ENCODE results near the gene OBSL1.

OBSL1 gene

GRCh38 chr2:219596954-219597551 lies 25.7 kb upstream of the OBSL1 start:
- DNase-seq = no peak

DNA sequence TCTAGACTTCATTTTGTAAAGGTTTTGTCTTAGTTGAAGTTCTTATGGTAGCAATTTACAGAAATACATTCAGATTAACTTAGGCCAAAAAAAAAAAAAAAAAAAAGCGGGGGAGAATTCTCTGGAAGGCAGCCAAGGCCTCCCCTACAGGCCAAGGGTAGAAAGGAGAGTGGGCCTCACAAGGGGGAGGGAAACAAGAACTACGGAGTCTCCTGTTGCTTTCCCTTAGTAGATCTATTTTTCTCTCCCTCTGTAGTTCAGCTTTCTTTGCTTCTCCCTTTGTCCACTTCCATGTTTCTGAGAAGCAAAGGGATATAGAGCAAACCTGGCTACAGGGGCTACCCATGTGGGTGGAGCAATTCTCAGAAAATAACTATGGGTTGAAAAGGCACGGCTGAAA lies 23.9 kb upstream of the OBSL1 start:
- DNase-seq = no peak

- no peak for DNase-seq
These were observed 21.8 kb upstream of the OBSL1 start for GRCh38 chr2:219593154-219593553.

GRCh38 chr2:219592736-219593135 lies 21.4 kb upstream of the OBSL1 start:
- no peak for DNase-seq

GRCh38 chr2:219591091-219591490 lies 19.8 kb upstream of the OBSL1 start:
- no peak for DNase-seq

DNA sequence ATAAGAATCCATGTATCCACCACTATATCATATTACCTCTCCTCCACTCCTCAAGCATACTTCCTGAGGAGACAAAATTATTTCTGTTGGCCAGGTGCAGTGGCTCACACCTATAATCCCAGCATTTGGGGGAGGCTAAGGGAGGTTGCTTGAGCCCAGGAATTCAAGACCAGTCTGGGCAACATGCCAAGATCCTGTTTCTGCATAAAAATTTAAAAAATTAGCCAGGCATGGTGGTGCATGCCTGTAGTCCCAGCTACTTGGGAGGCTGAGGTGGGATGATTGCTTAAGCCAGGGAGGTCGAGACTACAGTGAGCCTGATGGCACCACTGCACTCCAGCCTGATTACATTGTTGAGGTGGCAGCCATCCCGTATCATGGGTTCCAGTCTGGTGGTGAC lies 10.0 kb upstream of the OBSL1 start:
- no peak for DNase-seq

DNA sequence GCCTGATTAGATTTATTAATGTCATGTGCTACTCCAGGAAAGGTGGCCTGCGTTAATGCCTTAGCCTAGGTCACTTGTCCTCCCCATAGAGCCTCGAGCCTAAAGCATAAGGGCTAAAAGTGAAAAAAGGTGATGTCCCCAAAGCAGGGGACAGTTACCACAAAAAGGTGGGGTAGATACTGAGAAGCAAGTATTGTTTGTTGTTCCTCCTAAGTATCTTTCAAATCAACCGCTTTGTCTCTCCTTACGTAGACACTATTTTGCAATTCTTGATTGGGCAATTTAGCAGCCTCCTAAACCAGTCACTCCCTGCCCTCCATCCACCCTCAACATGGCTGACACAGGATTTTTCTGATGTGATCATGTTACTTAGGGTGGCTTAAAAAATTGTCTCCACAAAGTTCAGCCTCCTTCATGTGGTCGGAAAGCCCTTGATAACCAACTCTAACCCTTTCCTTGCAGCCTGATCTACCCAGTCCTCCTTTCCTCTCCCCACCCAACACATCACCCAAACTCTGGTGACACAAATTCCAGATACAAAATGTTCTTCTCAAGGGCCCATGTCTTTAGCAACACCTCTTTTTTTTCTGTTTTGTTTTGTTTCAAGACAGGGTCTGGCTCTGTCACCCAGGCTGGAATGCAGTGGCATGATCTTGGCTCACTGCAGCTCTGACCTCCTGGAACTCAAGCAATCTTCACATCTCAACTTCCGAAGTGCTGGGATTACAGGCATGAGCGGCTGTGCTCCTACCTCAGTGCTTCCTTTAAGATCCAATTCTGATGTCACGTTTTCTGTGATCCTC lies 7.7 kb upstream of the OBSL1 start:
- no peak for DNase-seq

- DNase-seq = no peak
These were observed 5.4 kb upstream of the OBSL1 start for GRCh38 chr2:219576505-219577388.

DNA sequence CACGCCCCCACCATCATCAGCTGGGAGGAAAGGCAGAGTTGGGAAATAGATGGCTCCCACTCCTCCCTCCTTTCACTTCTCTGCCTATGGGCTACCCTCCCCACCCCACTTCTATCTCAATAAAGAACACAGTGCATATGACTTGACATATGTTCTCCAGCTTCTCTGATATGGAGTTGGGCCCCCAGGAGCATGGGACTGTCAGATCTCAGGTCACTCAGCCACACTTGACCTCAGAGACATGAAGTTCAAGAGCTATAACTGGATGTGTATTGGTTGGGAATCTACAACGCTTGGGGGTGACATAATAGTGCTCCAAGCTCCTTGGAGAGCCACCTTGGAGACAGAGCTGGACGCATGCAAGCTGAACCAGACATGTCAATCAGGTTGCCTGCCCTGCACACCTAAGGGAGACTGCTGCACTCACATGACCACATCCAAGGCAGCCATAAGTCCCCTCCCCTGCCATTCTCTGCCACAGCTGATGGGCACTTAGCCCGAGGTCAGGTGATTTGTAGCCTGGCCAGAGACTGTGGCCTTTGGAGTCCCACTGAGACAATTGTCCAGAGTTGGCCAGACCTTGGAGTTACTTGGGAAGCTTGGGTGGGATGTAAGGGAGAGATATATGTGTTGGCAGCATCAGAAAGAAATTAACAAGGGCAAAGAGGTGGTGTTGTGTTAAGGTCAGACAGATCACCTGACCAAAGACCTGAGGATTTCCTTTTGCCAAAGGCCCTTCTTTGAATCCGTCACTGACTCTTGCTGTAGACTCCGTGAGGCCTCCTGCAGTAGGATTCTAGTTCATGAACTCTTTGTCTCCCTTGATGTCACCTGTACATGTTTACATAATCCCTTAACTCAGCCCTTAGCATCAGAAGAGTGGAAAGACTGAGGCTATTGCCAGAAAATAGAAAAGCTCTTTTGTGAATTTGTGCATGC lies 4.5 kb upstream of the OBSL1 start:
- no peak for DNase-seq

- DNase-seq = no peak
These were observed 3.4 kb upstream of the OBSL1 start for GRCh38 chr2:219574484-219575311.

DNA sequence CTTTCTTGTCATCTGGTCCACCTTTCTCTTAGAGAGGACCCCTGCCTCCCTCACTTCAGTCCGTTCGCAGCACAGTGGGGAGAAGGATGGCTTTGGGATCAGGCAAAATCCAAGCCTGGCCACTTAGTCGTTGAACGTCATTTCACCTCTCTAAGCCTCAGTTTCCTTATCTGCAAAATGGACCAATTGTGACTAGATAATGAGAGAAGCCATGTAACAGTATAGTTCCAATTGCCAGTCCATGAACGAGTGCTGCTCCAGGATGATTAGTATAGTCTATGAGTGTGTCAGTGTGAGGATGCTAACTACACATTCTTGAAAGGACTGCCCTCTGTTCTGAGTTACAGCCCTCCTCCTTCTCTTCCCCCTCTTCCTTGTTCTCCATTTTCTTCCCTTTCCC lies 1.8 kb upstream of the OBSL1 start:
- no peak for DNase-seq

GRCh38 chr2:219572237-219573001 lies 1.1 kb upstream of the OBSL1 start, which contains the start of gene INHA:
Gene INHA, plus strand, starts transcription at chr2:219572310. Its CDS starts 65 bp downstream, at chr2:219572375.
- no peak for DNase-seq

DNA sequence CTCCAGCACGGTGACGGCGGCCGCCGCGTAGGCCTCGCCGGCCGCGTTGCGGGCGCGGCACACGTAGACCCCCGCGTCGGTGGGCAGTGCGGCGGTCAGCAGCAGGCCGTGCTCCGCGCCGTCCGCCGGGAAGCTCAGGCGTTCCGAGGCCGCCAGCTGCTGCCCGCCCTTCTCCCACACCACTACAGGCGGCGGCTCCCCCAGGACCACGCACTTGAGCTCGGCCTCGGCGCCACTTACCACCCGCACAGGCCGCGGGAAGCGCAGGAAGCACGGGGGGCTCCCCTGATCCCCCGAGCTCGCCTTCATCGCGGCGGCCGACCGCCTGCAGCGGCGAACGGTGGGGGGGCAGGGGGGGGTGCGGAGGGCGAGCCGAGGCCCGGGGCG lies 422 bp downstream of the OBSL1 start:
- no peak for DNase-seq

DNA sequence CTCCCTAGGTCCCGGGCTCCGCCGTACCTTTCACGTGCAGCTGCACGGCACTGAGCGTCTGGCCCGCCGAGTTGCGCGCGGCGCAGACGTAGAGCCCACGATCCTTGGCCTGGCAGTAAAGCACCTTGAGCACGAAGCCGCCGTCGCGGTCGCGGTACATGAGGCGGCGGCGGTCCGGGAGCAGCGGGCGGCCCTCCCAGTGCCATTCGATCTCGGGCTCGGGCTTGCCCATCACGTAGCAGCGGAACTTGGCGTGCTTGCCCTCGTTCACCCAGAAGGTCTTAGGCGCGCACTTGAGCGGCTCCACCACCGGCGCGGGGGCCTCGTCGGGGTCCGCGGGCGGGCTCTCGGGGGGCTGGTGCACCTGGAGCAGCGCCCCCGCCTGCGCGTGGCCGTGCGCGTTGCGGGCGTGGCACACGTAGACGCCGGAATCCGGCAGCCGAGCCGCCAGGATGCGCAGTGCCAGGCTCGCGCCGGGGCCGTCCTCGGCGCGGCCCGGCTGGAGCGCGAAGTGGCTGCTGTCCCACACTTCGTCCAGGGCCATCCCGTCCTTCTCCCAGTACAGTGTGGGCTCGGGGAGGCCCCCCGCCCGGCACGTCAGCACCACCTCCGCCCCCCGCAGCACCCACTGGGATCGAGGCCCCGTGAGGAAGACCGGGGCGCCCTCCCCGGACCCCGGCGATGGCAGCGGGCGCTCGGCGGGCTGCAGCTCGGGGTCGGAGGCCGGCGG lies 980 bp downstream of the OBSL1 start:
- no peak for DNase-seq

DNA sequence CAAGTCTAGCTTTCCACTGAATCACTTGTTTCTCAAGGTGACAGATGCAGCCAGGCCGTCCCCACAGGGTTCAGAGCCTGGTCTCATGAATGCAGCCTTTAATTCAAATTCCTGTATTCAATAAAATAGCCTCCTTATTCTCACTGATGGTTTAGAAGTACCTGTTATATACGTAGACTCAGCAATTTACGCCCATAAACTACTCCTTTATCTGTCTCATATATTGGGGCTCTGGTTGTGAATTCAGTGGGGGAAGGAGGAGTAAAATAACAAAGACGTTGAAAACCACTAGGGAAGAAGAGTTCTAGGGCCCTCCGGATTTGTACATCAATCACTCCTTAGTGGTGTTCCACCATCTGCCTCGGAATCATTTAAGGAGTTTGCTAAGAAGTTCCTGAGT lies 1.7 kb downstream of the OBSL1 start:
- no peak for DNase-seq

- no peak for DNase-seq
These were observed 2.3 kb downstream of the OBSL1 start for GRCh38 chr2:219569041-219569440.

- DNase-seq = no peak
These were observed 3.5 kb downstream of the OBSL1 start for GRCh38 chr2:219567791-219568361.

DNA sequence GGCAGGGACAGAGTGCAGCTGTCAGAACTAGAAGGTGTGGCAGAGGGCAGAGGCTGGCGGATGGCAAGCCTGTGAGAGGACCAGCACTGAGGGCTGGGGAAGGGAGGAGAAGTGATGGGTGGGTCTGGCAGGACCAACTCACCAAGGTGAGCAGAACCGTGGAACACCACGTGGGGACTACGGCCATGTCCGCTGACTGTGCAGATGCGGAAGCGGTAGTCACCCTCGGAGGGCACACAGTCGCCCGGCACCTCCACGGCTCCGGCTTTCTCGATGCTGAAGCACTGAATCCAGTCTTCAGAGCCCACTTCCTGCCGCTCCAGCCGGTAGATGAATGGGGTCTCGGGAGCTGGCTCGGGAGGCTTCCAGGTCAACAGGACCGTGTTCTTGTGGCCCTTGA lies 4.2 kb downstream of the OBSL1 start:
- DNase-seq = no peak

DNA sequence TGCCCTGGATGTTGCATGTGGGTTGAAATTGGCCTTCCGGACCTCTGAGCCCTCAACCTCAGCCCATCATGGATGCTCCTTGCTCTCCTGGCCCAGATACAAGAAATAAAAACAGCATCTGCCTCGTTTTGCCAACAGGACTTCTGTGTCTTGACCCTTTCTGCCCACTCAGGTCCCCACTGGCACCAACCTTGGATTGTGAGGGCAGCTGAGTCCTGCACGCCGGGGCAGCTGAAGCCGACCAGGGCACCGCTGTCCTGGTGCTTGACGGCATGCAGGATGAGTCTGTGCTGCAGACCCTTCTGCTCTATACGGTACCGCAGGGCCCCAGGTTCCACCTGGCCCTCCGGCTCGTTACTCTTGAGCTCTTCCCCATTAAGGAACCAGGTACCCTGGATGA lies 4.7 kb downstream of the OBSL1 start:
- DNase-seq = no peak
